GM12872 (cell line): Measurements from ENCODE around the gene NEFH.

Experiments
- TF ChIP-seq, protein P1 (sequence below): IDR thresholded peaks from 3 replicates; pipeline ENCODE4 v1.5.1; 2011; ENCODE audit warnings: low read depth, mild to moderate bottlenecking, low read length, moderate library complexity; ENCODE audit not compliant: insufficient read depth

NEFH gene

DNA sequence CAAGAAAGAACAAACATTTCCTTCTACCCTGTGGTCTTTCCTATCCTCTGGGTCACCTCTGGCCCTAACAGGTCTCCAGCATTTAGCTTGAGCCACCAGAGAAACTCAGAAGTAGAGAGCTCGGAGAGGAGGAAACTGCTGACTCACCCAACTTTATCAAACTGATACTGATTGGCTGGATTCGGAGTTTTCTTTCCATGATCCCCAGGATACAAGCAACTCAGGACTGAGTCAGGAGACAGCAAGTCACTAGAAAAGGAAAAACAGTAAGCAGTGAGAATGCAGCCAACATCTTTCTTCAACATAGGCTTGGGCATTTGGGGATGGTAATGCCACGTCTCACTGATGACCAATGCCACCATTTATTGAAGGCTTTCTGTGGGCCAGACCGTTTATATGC is 40.8 kb downstream of the NEFH start:
- TF ChIP-seq, protein P1, sequence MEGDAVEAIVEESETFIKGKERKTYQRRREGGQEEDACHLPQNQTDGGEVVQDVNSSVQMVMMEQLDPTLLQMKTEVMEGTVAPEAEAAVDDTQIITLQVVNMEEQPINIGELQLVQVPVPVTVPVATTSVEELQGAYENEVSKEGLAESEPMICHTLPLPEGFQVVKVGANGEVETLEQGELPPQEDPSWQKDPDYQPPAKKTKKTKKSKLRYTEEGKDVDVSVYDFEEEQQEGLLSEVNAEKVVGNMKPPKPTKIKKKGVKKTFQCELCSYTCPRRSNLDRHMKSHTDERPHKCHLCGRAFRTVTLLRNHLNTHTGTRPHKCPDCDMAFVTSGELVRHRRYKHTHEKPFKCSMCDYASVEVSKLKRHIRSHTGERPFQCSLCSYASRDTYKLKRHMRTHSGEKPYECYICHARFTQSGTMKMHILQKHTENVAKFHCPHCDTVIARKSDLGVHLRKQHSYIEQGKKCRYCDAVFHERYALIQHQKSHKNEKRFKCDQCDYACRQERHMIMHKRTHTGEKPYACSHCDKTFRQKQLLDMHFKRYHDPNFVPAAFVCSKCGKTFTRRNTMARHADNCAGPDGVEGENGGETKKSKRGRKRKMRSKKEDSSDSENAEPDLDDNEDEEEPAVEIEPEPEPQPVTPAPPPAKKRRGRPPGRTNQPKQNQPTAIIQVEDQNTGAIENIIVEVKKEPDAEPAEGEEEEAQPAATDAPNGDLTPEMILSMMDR: no peak

DNA sequence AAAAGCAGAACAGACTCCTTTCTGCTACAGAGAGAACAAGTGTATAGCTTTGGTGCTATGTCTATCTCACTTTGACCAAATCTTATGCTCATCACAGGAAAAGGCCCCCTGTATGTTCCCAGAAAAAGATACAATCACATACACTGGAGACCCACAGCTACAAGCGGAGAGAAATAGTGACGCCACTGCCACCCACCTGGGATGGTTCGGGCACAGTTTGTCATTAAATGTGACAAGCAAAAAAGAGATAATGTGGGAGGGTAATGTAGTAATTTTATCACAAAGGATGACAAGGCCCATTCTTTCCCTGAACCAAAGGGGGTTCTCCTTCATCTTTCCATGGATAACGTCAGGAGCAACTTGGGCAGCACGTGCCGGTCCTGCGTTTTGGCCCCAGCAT is 41.5 kb downstream of the NEFH start:
- TF ChIP-seq, protein P1: no peak

DNA sequence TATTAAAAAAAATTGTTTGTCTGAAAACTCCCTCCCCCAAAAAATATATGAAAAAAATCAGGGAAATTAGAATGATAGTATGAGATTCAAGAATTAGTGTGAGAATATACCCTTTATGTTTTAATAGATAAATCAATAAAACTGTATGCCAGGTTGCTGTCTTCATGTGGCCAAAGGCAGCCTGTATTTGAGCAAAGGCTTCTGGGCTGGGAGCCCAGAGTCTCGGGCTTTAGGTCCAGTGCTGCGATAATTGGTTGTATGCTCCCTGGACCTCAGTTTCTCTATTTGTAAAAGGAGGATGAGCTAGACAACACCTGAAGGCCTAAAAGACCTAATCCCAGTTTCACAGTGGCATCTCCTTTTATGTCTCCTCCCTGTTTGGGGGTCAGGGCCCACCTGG is 43.7 kb downstream of the NEFH start:
- TF ChIP-seq, protein P1: no peak

DNA sequence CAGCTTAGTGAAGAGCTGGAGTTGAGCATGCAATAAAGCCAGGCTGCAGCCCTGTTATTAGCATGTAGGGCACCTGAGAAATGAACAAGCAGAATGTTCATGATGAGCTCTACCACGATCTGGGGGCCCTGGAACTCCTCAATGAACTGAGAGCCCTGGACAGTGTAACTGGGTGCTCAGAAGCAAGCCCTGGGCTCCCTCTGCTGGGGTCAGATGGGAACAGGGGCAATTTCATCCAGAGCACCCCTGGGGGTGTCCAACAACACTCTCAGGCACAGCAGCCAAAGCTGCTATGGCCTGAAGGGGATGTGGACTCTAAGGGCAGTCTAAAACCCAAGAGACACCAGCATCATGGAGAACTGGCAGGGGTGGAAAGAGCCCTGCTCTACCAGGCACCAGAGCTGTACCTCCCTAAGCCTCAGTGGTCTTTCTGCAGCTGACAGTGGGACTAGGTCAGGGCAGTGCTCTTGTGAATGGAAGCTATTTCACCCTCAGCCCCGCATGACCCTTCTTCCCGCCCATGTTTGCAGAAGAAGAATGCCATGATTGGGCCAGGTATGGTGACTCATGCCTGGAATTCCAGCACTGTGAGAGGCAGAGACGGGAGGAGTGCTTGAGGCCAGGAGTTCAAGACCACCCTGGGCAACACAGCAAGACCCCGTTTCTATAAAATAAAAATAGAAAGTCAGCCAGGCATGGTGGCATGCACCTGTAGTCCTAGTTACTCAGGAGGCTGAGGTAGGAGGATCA is 44.6 kb downstream of the NEFH start:
- TF ChIP-seq, protein P1: peak; percentile 66

DNA sequence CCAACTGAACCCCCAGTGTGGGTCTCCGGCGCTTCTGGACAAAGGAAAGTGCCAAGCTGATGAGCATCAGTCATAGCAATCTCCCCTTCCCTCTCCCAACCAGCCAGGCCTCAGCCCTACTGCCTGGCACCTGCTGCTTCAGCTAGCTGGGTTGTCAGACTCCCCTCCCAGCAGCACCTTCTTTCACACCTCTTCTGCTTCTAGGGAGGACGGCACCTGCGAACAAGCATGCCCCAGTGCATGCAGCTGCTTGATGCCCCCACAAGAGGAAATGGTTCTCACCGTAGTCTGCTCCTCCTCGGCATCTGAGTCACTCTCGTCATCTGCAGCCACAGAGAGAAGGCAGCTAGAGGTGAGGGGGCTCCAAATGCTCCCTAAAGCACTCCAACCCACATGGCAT is 48.1 kb downstream of the NEFH start:
- TF ChIP-seq, protein P1: no peak

DNA sequence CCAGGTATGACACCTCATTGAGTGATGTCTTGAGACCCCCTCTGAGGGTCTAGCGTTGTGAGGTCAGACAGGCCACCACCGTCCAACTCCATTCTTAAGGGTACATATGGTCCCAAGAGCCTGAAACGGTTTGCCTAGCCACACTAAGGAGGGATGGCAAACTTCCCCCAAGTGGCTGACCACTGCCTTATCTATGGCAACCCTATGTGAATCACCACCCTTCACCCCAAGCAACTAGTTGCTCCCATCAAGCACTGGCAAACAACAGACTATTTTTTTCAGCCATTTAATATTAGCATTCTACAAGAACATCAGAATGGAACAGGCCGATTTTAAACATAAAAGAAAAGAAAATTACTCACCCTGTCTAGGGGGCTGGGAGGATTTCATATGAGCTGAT is 50.7 kb downstream of the NEFH start:
- TF ChIP-seq, protein P1: no peak

DNA sequence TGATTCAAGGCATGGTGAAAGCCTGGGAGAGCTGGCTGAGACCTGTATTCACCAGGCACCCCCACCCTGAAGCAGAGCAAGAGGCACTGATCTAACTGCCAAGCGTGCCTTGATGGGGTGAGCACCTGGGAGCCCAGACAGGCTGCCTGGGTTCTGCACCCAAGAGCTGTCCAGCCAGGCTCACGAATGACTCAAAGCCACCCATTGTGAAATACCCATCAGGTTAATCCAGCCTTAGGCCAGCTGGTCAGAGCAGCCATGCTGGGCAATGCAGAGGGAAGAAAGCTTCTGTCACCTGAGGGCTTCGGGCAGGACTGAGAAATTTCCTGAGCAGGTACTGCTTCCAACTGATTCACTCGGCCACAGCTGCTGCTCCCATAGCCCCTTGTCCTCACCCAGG is 51.4 kb downstream of the NEFH start:
- TF ChIP-seq, protein P1: no peak
